Myocyte (in vitro differentiated cells): Measurements from ENCODE around the gene MFNG. TPM values are rescaled to one million over a fixed set of nuclear protein-coding genes. Genes with fewer than 3 reads are reported as not detected.

Source experiments
- DNase-seq: peaks from one replicate; pipeline ENCODE4 v3.0.0-alpha.2; 2012; ENCODE audit warnings: low read depth
- total RNA-seq: library from RNA; depleted of rRNA; stranded (reverse); fragments of >200 nt; gene quantifications from 2 replicates; pipeline ENCODE4 v1.2.3, GENCODE V29; 2014

MFNG gene
- total RNA-seq, 1 donor from 2014 or later: 0.51 TPM

- DNase-seq: no peak
These were observed 58.2 kb downstream of the MFNG start for GRCh38 chr22:37427711-37428635.

GRCh38 chr22:37427135-37427710, 59.0 kb downstream of the MFNG start, which contains the start of gene ELFN2:
Gene ELFN2, minus strand, starts transcription at chr22:37427479. Its CDS starts 51,945 bp downstream, at chr22:37375534.
- no peak for DNase-seq

GRCh38 chr22:37426706-37427134, 59.5 kb downstream of the MFNG start:
- DNase-seq: no peak

GRCh38 chr22:37425800-37426705, 60.1 kb downstream of the MFNG start:
- DNase-seq: peak; percentile 75

GRCh38 chr22:37425369-37425768, 60.8 kb downstream of the MFNG start:
- no peak for DNase-seq

GRCh38 chr22:37423283-37423682, 62.9 kb downstream of the MFNG start:
- no peak for DNase-seq

- DNase-seq: no peak
These were observed 64.7 kb downstream of the MFNG start for GRCh38 chr22:37421468-37421877.

GRCh38 chr22:37420686-37421467, 65.3 kb downstream of the MFNG start:
- no peak for DNase-seq

GRCh38 chr22:37419969-37420685, 66.1 kb downstream of the MFNG start:
- DNase-seq: no peak

GRCh38 chr22:37419370-37419968, 66.7 kb downstream of the MFNG start:
- no peak for DNase-seq

Other genes with a start within 250 kb of the MFNG start
- not detected in 2 replicates for gene RAC2, start 242.1 kb downstream of the MFNG start, total RNA-seq
- not detected in 2 replicates for gene CYTH4, start 203.9 kb downstream of the MFNG start, total RNA-seq
- gene ELFN2, start 58.9 kb downstream of the MFNG start, total RNA-seq: 0.05 and 0.21 TPM in 2 replicates
- 5.7 and 7.3 TPM in 2 replicates for gene CARD10, start 33.0 kb upstream of the MFNG start, total RNA-seq
- gene CDC42EP1, start 74.1 kb upstream of the MFNG start, total RNA-seq: 76.4 and 76.6 TPM in 2 replicates
- not detected in 2 replicates for gene LGALS2, start 93.7 kb upstream of the MFNG start, total RNA-seq
- gene GGA1, start 122.5 kb upstream of the MFNG start, total RNA-seq: 50.6 and 65.0 TPM in 2 replicates
- gene SH3BP1, start 153.3 kb upstream of the MFNG start, total RNA-seq: not detected in 2 replicates
- gene PDXP, start 172.3 kb upstream of the MFNG start, total RNA-seq: 30.0 and 34.5 TPM in 2 replicates
- gene LGALS1, start 189.3 kb upstream of the MFNG start, total RNA-seq: 1,391 and 2,910 TPM in 2 replicates
- 11.5 and 30.4 TPM in 2 replicates for gene NOL12, start 200.0 kb upstream of the MFNG start, total RNA-seq
- gene TRIOBP, start 210.7 kb upstream of the MFNG start, total RNA-seq: 26.6 and 33.0 TPM in 2 replicates